Fibroblast of skin of left biceps (primary cell): ENCODE results near the gene ATP6AP2.
"Not testable (repeated sequence)": the region's sequence is repeated elsewhere in the genome, so short reads cannot be mapped to it uniquely, and the experiment has no call there.

Source experiments
- DNase-seq, 2 experiments: peaks; one replicate each; pipeline ENCODE4 v3.0.0-alpha.2; 2013; ENCODE audit warnings: low read depth in 2 of 2

Gene ATP6AP2

GRCh38 chrX:40580537-40581335 is at the start of gene ATP6AP2:
Gene ATP6AP2 (plus strand): TSS chrX:40580970. CDS start chrX:40581066, 96 bp downstream.
- DNase-seq, result peak; percentile 71 to 74

- no peak for DNase-seq
These were observed 49.5 kb upstream of the ATP6AP2 start for GRCh38 chrX:40531056-40531826.

GRCh38 chrX:40537310-40537709 is 43.5 kb upstream of the ATP6AP2 start:
- no peak for DNase-seq

- DNase-seq, result no peak
These were observed 42.4 kb upstream of the ATP6AP2 start for GRCh38 chrX:40538406-40538805.

- DNase-seq, result peak; percentile 6 to 15
These were observed 41.3 kb upstream of the ATP6AP2 start for GRCh38 chrX:40539214-40540142.

GRCh38 chrX:40542208-40542607 is 38.6 kb upstream of the ATP6AP2 start:
- DNase-seq, result no peak

- no peak for DNase-seq
These were observed 37.8 kb upstream of the ATP6AP2 start for GRCh38 chrX:40542972-40543371.

- DNase-seq, result peak; percentile 28 to 32
These were observed 37.0 kb upstream of the ATP6AP2 start for GRCh38 chrX:40543661-40544328.

GRCh38 chrX:40544343-40545266 is 36.2 kb upstream of the ATP6AP2 start:
- DNase-seq, result no peak

GRCh38 chrX:40546870-40547269 is 33.9 kb upstream of the ATP6AP2 start:
- DNase-seq, result no peak

- DNase-seq, result no peak
These were observed 30.7 kb upstream of the ATP6AP2 start for GRCh38 chrX:40550066-40550465.

- DNase-seq, result no peak
These were observed 28.0 kb upstream of the ATP6AP2 start for GRCh38 chrX:40552768-40553167.

GRCh38 chrX:40558590-40558989 is 22.2 kb upstream of the ATP6AP2 start:
- no peak for DNase-seq

- no peak for DNase-seq
These were observed 17.0 kb upstream of the ATP6AP2 start for GRCh38 chrX:40563784-40564183.

GRCh38 chrX:40564447-40564846 is 16.3 kb upstream of the ATP6AP2 start:
- DNase-seq, result no peak

- DNase-seq, result no peak
These were observed 10.2 kb upstream of the ATP6AP2 start for GRCh38 chrX:40570346-40571093.

GRCh38 chrX:40571164-40571563 is 9.6 kb upstream of the ATP6AP2 start:
- not testable (repeated sequence) for DNase-seq

GRCh38 chrX:40571600-40571999 is 9.2 kb upstream of the ATP6AP2 start:
- no peak for DNase-seq

GRCh38 chrX:40573763-40574162 is 7.0 kb upstream of the ATP6AP2 start:
- no peak for DNase-seq
